ENCODE results near the gene MTA2. TPM values are rescaled to one million over a fixed set of nuclear protein-coding genes. Genes with fewer than 3 reads are reported as not detected.
A peak's percentile ranks its signal among the peaks of the same experiment; 100 is the strongest.

MTA2 gene
- total RNA-seq, 1 experiment from 2014 or later, result 135 TPM

- Histone ChIP-seq H3K9me3 (no peaks in the 10 kb centered on the region), H3K4me1 (peaks cover 34% of the 10 kb centered on the region), H3K36me3 (ENCODE audit: control insufficient read depth, insufficient read depth, low read length) (peaks cover 5% of the 10 kb centered on the region; the same call in 1 of the 2 replicates), H3K4me3 (ENCODE audit: low read depth, low read length) (peak overlapping the region; percentile 47), H3K27me3 (replicated peaks; ENCODE audit: control insufficient read depth, insufficient read depth, low read length) (no peaks in the 10 kb centered on the region)
- intact Hi-C loops (cut with micrococcal nuclease; ENCODE audit: unreplicated experiment), result no loop called here
- CTCF ChIA-PET, result interaction anchor here (0.7 to 2.4 kb wide), 18 partner anchors 9 to 289 kb away, joined by 3 to 30 read pairs (median 8); partner anchors contain the start of genes ASRGL1, B3GAT3, C11orf98 and CSKMT
- H3K36me3 Mint-ChIP-seq (ENCODE audit: insufficient read depth, unreplicated experiment), result peaks cover 86% of the 10 kb centered on the region
- DNase-seq, result no peak
- peak in 1 of 2 experiments; percentile 3 for TF ChIP-seq CTCF (IDR thresholded peaks at IDR 0.05; ENCODE audit: insufficient read depth in 1 of 2, low read depth in 1 of 2, low read length in 1 of 2, severe bottlenecking in 1 of 2, unreplicated experiment in 1 of 2)
- peaks cover 18% of the 10 kb centered on the region for H3K4me1 Mint-ChIP-seq (ENCODE audit: low read depth, unreplicated experiment)
- H3K27ac Mint-ChIP-seq (ENCODE audit: unreplicated experiment), result peak overlapping the region; percentile 95
- no peaks in the 10 kb centered on the region for H3K27me3 Mint-ChIP-seq (ENCODE audit: insufficient read depth, unreplicated experiment)
- H3K9me3 Mint-ChIP-seq (ENCODE audit: unreplicated experiment), result no peaks in the 10 kb centered on the region
- POLR2A ChIA-PET, result interaction anchor here (0.5 to 3.1 kb wide), 34 partner anchors 9 to 775 kb away, joined by 3 to 116 read pairs (median 6); partner anchors contain the start of genes AHNAK, B3GAT3, C11orf98 and CSKMT
- TSS peak; percentile 99 for BruUV-seq (replicated peaks)
- H3K4me3 Mint-ChIP-seq (ENCODE audit: unreplicated experiment), result peak overlapping the region; percentile 88
Observed at GRCh38 chr11:62592146-62592815, 9.4 kb downstream of the MTA2 start.

- H3K27ac Mint-ChIP-seq (ENCODE audit: unreplicated experiment), result peak within 1 kb of the TSS; percentile 95
- Histone ChIP-seq H3K36me3 (ENCODE audit: control insufficient read depth, insufficient read depth, low read length) (peaks cover 5% of the 10 kb centered on the region; the same call in 1 of the 2 replicates), H3K4me3 (ENCODE audit: low read depth, low read length) (peak within 1 kb of the TSS; percentile 51), H3K27me3 (replicated peaks; ENCODE audit: control insufficient read depth, insufficient read depth, low read length) (no peaks in the 10 kb centered on the region), H3K9me3 (no peaks in the 10 kb centered on the region), H3K4me1 (peaks cover 36% of the 10 kb centered on the region)
- H3K4me3 Mint-ChIP-seq (ENCODE audit: unreplicated experiment), result peak within 1 kb of the TSS; percentile 88
- DNase-seq, result peak; percentile 98
- no peaks in the 10 kb centered on the region for H3K9me3 Mint-ChIP-seq (ENCODE audit: unreplicated experiment)
- no peaks in the 10 kb centered on the region for H3K27me3 Mint-ChIP-seq (ENCODE audit: insufficient read depth, unreplicated experiment)
- H3K4me1 Mint-ChIP-seq (ENCODE audit: low read depth, unreplicated experiment), result peaks cover 18% of the 10 kb centered on the region
- POLR2A ChIA-PET, result interaction anchor here (0.5 to 3.1 kb wide), 45 partner anchors 10 to 1714 kb away, joined by 3 to 116 read pairs (median 5); partner anchors contain the start of genes AHNAK, B3GAT3, C11orf98 and CSKMT
- CTCF ChIA-PET, result interaction anchor here (0.6 to 2.4 kb wide), 24 partner anchors 10 to 290 kb away, joined by 3 to 30 read pairs (median 6); partner anchors contain the start of genes ASRGL1, B3GAT3, C11orf98 and CSKMT
- no TSS peak for BruUV-seq (replicated peaks)
- H3K36me3 Mint-ChIP-seq (ENCODE audit: insufficient read depth, unreplicated experiment), result peaks cover 81% of the 10 kb centered on the region
- intact Hi-C loops (cut with micrococcal nuclease; ENCODE audit: unreplicated experiment), result loop anchor here (1.0 to 2.0 kb wide), 6 partner anchors 10 to 209 kb away; partner anchors contain the start of genes EEF1G, EML3, GANAB and MTA2
- no peak for TF ChIP-seq CTCF (IDR thresholded peaks at IDR 0.05; ENCODE audit: insufficient read depth in 1 of 2, low read depth in 1 of 2, low read length in 1 of 2, severe bottlenecking in 1 of 2, unreplicated experiment in 1 of 2)
Observed at GRCh38 chr11:62591448-62592145, 10.1 kb downstream of the MTA2 start, which contains the start of gene TUT1. TUT1 (minus strand) TSS chr11:62591523; CDS start chr11:62591485, 38 bp downstream.

Measured in Caco-2 (cell line).